ENCODE data around the gene MACROH2A1.

The MACROH2A1 gene

GRCh38 chr5:135398855-135399793 is at the start of gene MACROH2A1:
TSS of gene MACROH2A1 (minus strand) at chr5:135399231. CDS start at chr5:135389093, 10,138 bp downstream.
- peak; percentile 54 for DNase-seq

GRCh38 chr5:135448071-135448739 is 49.2 kb upstream of the MACROH2A1 start:
- no peak for DNase-seq

DNA sequence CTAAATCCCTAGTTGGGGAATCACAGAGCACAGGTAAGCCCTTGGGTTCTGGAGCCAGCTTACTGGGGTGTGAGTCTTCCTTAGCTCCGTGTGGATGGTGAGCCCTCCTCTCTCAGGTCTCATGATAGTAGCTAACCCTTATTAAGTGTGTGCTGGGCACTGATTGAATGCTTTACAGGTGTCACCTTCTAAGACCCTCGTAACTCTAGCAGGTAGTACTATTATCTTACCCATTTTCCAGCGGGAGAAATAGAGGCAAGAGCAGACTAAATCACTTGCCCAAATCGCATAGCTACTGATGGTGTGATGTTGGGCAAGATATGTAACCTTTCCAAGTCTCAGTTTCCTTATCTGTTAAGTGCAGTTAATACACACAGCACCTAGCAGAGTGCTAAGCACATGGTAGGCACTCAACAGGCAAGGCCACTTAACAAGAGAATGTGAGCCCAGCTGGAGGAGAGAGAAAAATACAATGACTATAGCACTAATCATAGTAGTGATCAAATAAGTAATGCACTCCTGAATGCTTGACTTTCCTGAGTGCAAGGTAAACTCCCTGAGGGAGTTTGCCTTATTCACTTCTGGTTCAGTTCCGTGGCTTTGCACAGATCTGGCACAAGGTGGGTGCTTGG is 48.4 kb upstream of the MACROH2A1 start, which contains the start of gene DCANP1:
Gene DCANP1 (minus strand): TSS at position 51 of the 632 bp plus-strand sequence. CDS start 240 bp downstream, outside the sequence.
- no peak for DNase-seq

DNA sequence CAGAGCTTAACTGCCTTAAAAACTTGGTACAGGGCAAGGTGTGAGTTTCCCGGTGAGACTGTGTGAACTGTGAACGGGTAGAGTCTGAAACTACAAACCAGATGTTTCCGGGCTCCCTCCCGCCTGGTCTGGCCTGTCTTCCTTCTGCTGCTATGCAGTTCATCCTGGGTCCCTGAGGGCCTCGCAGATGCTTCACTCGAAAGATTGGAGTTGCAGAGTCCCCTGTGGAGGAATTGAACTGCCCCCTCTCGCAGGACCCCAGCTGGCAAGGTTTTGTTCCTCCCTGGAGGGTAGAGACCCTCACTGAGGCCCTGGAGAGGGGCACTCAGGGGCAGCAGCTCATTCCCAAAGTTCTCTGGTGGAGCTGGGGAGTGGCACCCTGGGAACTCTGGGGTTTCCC is 47.6 kb upstream of the MACROH2A1 start:
- no peak for DNase-seq

DNA sequence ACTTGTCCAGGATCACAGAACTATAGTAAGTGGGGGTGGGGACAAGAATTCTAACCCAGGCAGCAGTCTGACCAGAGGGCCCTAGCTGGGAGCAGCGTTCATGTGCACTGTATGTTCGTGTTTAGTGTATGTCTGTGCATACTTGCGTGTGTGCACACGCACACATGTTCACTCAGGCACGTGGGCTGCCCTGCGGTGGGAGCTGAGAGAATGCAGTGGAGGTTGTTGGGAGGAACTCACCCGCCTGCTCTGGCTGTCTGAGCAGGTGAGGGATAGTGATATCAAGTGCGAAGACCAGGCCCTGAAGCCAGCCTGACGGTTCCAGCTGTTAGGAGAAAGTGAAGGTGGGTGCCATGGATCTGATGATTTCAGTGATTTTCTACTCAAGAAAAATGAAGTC is 47.2 kb upstream of the MACROH2A1 start:
- DNase-seq = no peak

DNA sequence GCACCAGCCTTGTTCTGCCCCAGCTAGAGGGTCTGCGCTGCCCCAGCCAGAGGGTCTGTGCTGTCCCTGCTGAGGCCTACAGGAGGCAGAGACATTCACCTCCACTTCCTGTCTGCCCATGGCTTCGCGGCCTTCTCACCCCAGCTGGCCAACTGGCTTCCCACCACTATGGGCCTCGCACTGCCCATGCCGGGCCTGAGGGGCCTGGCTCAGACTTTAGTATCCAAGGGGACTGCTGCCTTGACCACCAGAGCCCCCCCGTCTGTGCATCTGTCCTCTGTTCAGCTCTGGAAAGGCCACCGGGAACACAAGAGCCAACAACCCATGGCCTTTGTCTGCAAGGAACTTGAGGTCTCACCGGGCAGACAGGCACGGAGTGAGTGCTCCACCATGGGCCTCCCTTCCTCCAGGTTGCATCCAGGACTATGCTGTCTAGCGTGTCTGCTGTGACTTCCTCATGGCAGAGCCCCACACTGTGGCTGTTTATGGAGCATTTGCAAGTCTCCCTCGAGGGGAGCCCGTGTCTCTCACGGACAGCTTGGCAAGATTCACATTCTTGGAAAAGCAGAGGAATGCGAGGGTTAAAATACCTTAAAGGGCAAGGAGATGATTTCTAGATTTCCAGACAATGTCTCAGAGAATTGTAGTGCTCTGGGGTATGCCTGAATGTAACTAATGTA is 46.4 kb upstream of the MACROH2A1 start:
- no peak for DNase-seq

DNA sequence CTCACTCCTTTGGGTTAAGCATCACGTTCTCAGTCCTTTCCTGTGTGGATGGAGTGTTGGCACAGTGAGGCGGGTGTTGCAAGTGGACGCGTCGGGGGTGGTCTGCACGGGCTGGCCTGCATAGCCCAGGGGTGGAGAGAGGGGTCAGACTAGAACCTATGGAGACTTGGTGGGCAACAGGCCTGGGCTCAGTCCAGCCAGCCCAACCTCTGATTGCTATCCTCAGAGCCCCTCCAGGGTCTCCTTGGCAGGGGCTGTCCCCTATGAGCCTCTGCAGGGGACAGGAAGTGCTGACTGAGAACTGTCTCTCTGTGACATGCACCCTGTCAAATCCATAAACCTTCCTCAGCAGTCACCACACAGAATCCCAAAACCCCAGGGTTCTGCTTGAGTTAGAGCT is 45.9 kb upstream of the MACROH2A1 start:
- no peak for DNase-seq

GRCh38 chr5:135444360-135444759 is 45.3 kb upstream of the MACROH2A1 start:
- no peak for DNase-seq

DNA sequence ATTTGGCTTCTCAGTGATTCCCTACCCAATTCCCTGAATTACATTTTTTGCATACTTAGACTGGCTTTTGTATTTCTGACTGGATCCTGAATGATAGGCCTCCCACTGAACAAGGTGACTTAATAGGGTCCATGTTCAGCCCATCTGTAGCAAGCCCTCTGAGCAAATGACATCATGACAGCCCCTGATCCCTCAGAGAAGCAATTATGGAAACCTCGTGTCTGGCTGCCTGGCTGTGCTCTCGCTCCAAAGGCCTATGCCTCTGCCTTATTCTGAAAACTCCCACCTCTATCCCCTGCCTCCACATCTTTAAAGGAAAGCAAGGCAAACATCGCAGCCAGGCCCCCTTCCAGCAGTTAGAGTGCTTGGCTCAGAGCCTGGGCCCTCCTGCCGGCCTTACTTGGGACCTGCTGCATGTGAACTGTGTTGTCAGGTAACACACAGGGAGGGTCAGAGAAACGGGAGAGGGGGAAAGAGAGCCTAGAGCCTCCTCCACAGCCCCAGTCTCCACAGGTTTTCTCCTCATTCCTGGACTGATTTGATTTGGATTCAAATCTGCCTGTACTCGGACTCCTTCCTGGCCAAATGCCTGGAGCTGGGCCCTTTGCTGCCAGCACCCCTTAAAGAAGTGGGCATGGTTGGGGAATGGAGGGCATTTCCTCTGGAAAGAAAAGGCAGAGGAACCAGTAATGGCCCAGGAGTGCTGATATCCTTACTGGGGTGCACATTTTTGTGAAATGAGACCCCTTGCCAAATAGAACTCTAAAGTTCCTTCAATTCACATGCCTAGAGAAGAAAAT is 44.3 kb upstream of the MACROH2A1 start:
- DNase-seq = no peak

- no peak for DNase-seq
These were observed 43.6 kb upstream of the MACROH2A1 start for GRCh38 chr5:135442431-135443160.

- DNase-seq = no peak
These were observed 42.9 kb upstream of the MACROH2A1 start for GRCh38 chr5:135441919-135442318.

DNA sequence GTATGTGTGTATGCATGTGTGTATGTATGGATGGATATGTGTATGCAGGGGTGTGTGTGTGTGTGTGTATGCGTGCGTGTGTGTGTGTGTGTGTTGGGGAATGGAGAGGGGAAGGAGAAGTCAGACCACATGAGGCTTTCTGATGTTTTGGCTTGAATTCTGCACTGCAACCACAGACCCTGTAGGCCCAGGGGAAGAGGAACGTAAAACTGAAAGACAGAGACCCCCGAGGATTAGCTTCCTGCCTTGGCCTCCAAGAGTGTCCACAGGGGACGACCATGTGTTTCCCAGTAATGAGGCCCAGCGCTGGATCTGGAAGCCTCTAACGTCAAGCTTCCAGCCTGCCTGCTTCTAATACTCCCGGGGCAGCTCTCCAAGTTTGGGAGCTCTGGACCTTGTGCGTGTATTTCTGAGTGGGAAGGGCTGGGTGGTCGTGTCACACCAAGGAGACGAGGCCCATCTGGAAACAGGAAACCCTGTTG is 42.4 kb upstream of the MACROH2A1 start:
- DNase-seq = no peak

- DNase-seq = no peak
These were observed 41.9 kb upstream of the MACROH2A1 start for GRCh38 chr5:135440916-135441315.

GRCh38 chr5:135439231-135440205 is 40.5 kb upstream of the MACROH2A1 start:
- no peak for DNase-seq

DNA sequence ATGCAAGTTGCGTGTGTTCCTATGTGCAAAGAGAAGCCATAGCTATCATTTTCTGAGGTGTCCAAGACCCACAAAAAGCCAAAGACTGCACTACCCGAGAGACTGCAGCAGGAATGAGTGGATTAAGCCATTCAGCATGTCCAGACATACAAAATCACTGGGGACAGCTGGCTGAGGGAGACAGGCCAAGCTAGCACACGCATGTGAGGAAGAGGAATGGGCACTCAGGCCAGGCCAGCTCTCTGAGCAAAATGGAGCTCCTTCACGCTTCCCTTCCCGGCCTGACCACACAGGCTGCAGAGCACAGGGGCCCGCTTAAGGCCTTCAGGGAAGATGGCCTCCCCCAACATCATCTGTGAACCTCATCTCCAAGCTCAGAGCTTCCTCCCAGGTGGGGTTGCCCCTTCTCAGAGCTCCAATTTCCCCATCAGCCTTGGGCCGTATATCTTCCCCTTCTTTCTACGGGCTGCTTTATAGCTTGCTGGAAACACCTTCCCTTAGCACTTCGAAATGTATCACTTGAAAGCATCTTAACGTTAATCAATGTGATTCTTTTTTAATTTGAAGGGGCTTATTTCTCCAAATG is 39.7 kb upstream of the MACROH2A1 start:
- DNase-seq = no peak

DNA sequence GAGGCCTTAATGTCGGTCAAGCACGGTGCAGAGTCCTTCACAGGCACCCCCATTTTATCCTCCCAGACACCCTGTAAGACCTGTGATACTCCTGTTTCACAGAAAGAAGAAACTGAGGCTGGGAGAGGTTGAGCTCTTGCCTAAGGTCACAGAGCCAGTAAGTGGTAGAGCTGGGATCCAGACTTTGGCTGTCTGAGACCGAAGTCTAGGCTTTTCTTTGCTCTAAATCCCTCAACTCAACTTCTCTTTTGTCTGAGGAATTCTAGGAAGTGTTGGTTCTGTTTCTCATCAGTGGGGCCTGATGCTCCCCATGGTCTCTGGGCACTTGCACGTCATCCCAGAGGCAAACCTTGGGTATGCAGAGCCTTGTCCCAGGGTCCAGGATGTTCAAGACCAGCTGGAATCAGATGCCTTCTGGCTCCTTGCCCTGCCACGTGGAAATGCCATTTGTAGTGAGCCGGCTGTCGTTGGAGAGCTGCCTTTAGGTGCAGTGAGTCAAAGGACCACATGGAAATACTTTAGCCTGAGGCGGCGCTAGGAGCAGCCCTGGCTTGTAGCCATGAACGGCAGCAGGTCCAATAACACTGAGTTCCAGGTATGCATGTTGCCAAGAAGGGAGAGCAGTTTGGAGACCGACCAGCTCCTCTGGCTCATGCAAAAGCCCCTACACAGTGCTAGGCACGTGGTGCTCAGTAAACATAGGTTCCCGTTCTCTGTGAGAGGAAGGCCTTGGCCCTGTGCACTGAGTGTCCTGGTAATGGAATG is 38.9 kb upstream of the MACROH2A1 start:
- DNase-seq = peak; percentile 8

GRCh38 chr5:135437422-135437795 is 38.4 kb upstream of the MACROH2A1 start:
- no peak for DNase-seq

- no peak for DNase-seq
These were observed 38.0 kb upstream of the MACROH2A1 start for GRCh38 chr5:135436951-135437418.
